Activated CD4-positive, alpha-beta T cell treated with anti-CD3 and anti-CD28 coated beads for 1 hour (primary cell): Measurements from ENCODE around the gene RMND5A.
A peak's percentile ranks its signal among the peaks of the same experiment; 100 is the strongest.

Source experiments
- DNase-seq: peaks from one replicate; pipeline ENCODE4 v3.0.0-alpha.2; 2020

Gene RMND5A

GRCh38 chr2:86794861-86795260 is 74.8 kb downstream of the RMND5A start:
- no peak for DNase-seq

DNA sequence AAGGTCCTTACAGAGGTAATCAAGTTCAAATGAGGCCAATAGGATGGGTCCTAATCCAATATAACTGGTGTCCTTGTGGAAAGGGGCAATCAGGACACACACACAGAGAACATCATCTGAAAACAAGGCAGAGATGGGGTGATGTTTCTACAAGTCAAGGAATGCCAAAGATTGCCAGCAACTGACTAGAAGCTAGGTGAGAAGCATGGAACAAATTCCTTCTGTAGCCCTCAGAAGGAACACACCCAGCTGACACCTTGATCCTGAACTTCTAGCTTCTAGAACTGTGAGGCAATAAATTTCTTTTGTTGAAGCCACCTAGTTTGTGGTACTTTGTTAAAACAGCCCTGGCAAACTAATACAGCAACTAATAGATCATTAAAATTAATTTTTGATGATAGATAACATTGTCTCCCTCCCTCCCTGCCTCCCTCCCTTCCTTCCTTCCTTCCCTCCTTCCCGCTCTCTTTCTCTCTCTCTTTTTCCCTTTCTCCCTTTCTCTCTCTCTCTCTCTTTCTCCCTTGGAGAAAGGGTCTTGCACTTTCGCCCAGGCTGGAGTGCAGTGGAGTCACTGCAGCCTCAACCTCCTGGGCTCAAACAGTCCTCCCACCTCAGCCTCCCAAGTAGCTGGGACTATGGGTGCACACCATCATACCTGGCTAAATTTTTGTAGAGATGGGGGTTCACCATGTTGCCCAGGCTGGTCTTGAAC is 80.9 kb downstream of the RMND5A start:
- no peak for DNase-seq

DNA sequence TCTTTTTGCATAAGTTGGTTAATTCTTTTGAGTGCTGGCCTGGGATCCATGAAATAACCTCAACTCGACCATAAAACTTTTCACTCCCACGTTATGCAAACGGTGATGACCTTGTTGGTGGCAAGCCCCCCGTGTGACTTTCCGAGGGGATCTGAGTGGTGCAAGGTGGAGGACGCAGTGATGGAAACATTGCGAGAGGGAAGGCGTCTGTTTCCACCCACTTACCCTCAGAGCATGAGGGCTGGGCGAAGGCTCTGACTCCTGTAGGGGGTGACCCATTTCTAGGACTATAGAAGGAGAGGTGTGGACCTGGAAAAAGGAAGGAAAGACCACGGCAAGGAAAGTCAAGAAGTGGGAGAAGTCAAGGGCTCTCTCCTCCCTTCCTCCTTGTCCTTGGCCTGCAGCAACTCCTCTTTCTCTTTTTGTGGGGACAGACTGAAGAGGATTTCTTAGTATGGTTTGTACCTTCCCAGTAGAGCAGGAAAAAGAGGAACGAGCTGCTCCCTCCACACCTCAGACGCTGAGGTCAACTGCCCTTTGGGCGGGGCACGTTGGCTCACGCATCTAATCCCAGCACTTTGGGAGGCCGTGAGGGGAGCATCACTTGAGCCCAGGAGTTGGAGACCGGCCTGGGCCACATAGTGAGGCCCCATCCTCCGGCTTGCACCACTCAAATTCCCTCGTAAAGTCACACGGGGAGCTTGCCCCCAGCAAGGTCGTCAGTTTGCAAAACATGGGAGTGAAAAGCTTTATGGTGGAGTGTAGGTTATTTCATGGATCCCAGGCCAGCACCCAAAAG is 86.2 kb downstream of the RMND5A start:
- no peak for DNase-seq

DNA sequence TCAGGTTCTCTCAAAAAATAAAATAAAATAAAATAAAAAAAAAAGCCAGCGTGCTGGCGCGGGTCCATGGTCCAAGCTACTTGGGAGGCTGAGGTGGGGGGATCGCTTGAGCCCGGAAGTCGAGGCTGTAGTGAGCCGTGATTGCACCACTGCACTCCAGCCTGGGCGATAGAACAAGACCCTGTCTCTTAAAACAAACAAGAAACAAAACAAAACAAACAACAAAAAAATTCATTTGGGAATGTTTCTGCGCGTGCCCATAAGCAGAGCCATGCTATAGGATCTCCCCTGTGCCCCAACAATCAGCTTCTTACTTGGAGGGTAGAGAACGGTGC is 87.0 kb downstream of the RMND5A start:
- no peak for DNase-seq

DNA sequence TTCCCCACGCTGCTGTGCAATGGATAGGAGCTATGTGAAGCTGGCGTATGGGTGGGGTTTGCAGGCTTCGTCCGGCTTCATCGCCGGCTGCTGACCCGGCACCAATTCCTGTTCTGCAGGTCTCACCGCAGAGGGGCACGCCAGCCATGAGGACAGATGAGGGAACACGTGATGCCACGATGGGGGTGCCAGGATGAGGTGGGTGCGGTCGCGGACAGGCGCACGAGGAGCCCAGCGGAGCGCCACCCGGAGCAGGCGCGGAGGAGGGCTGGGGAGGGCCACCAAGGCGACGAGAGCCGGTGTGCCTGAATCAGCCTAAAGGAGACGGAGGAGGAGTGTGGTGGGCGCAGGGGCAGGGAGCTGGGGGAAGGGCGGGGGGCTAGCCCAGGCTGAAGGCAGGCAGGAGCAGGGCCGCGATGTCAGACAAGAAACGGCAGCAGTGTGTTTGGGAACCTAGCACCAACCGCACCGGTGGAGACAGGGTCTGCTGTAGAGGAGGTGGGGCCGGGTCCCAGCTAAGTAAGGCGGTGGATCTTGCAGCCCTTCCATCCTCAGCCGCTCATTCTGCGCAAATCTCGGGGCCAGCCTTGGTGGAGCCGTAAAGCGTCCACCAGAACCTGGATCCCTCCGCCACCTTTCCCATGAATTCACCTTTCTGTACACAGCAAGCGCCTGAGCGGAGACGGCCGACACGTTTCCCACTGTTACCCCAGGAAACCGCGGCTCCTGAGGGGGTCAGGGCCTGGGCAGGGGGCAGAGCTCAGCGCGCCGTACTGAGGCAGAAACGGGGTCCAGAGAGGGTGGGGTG is 87.6 kb downstream of the RMND5A start:
- DNase-seq, result no peak

DNA sequence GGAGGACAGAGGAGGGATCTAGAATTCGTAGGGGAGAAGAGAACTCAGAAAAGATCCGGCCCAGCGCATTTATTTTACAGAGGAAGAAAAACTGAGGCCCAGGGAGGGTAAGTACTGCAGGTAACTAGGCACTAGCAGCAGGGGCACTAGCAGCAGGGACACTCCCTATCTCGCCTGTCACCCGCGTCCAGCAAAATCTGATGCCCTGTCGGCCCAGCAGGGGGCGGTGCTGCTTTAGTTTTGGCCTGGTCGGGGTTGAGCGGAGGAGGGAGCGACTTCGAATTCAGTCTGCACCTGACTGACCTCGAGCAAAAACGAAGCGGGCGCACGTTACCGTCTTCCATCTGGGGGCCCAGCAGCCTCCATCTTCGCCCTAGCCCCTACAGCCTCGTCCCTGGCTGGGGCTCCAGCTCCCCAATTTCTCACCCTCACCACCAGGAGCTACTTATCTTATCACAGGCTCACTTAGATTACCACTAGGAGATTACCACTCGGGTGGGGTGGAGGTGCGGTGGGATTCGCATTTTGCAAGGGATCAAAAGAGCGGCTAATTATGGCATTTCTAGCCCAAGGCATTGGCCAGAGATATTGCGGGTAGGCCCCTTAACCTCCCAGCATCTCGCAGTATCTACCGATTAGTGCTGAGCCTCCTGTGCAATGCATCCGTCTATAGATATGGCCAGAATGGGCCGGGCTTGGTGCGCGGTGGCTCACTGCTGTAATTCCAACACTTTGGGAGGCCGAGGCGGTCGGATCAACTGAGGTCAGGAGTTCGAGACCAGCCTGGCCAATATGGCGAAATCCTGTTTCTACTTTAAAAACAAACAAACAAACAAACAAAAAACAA is 88.4 kb downstream of the RMND5A start:
- peak; percentile 84 for DNase-seq

DNA sequence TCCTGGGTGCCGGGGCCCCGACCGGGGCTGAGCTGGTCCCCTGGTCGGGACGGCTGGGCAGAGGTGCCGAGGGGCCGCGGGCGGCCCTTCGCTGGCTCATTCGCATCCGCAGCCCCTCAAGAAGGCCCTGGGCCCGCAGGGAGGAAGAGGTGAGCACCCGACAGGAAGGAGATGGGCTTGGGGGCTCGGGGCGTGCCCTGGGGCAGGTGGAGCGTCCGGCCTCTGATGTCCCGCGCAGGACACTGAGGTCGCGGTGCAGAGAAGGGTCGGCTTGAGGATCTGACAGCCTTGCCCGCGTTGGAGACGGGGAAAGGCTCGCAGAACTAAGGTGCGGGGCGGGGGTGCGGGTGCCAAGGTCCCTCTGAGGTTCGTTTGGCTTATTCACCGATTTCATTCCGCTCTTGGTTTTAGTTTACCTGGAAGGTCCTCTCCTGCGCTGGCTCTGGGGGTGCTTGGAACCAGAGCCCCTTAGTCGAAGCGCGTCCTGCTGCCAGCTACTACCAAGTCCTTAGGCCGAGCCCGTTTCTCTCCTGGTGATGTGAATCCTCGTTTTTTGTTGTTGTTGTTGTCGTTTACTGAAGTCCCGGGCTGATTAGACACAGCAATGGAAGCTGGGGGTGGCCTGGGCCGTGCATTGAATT is 89.5 kb downstream of the RMND5A start:
- no peak for DNase-seq

DNA sequence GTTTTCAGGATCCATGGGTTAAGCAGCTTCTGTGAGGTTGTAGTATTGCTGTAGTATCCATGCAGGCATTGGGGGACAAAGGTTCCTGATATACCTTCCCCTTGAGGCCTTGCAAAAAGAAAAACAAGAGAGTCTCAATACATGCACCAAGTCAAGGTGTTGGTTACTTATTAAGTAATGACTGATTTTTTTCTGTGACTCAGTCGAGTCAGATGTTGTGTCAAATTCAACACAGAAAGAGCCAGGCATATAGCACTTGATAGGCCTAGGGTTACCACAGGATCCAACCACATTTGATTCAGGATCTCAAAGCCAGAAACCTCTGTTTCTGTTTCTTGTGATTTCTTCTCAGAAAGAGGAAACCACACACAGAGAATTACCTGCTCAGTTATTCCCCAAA is 95.5 kb downstream of the RMND5A start:
- DNase-seq, result no peak

- DNase-seq, result no peak
Measured at GRCh38 chr2:86818114-86818801, 98.2 kb downstream of the RMND5A start.

GRCh38 chr2:86818957-86819356 is 98.9 kb downstream of the RMND5A start:
- DNase-seq, result no peak

DNA sequence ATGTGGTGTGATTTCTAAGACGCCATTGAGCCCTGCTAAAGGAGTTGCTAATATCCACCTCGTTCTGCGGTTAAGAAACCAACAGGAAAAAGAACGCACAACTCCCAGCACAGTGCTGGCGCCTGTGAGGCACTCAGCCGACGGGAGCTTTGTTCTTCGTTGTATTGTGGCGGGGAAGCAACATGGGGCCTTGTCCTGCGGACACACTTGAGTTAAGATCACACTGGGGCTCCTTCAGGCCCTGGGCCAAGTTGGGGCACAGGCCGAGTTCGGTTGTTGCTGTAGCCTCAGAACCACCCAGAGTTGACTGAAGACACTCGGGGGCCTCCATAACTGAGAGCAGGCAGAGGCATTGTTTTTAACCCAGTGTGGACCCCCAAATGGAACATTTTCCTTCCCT is 101.2 kb downstream of the RMND5A start:
- no peak for DNase-seq

DNA sequence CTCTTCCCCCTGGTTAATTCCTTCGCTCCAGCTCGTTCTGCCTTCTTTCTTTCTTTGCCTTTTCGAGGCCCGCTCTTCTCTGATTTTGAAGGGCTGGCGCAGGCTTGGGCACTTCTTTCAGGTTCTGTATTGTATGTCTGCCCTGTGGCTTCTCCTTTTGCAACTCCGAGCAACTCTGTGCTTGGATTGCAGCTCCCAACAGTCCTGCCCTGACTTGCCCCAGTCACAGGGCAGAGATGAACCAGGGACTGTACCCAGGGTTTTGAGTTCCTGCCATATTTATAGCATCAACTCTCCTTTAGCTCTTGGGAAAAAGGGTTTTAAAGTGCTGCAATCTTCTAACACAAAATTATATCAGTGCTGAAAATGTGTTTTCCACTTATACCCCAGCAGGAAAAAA is 101.8 kb downstream of the RMND5A start:
- DNase-seq, result no peak

DNA sequence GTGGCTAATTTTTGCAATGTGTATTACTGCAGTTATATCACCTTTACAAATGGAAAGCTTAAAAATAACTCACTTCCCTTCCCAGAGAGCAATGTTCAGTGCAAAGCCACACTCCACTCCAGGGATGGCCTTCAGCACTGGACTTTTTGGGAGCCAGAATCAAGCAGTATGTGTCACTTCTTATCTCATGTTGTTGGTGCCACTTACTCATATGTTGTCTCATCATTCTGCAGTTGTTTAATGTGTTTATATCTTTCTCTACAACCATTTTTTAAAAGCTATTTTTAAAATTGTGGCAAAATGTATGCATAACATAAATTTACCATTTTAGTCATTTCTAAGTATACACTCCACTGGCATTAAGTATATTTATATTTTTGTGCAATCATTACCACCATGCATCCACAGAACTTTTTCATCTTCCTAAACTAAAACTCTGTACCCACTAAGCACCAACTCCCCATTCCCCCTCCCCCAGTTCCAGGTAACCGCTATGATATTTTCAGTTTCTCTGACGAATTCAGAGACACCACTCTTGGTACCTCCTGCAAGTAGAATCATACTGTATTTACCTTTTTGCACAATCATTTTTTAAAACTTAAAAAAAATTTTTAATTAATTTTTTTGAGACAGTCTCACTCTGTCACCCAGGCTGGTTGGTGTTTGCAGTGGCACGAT is 102.7 kb downstream of the RMND5A start:
- no peak for DNase-seq

GRCh38 chr2:86825036-86825692 is 105.1 kb downstream of the RMND5A start:
- no peak for DNase-seq

DNA sequence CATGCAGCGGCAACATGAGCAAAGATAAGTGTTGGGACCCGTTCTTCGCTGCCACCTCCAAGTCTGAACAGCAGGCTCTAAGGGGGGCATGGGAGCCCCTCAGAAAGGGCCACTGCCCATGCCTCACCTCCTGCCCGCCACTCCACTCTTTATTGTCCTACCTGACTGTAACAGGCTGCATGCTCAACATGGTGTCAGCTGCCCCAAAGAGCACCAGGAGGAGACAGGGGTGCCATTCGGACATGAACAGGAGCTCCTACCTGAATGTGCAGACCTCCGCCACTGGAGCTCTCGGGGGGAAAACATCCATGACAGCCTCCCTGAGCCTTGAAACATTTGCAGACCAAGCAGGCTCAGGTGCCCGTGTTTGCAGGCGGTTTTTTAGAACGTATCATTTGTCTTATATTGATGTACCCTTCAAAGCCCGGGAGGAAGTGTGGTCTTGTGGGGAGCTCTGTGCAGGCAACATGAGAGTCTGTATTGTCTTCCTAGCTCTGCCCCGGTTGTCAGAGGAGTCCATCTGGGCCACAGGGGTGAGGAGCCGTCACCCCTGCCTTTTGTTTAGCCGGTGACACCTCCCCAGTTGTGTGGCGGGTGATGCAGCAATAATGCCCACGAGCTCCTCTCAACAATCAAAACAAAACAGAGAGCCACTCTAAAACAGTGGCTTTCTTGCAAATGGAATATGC is 105.7 kb downstream of the RMND5A start:
- no peak for DNase-seq

- DNase-seq, result no peak
Measured at GRCh38 chr2:86826951-86827350, 106.9 kb downstream of the RMND5A start.
